Nucleus accumbens (tissue), 56 donors: ENCODE data around the gene PATJ.
"Not testable (repeated sequence)": the region's sequence is repeated elsewhere in the genome, so short reads cannot be mapped to it uniquely, and the experiment has no call there.

ENCODE experiments used
- DNase-seq, 56 donors: peaks; one replicate each; lab custom pipeline; 2025; lab: John Stamatoyannopoulos, UW

The PATJ gene

GRCh38 chr1:62138029-62138428 lies 395.7 kb downstream of the PATJ start:
- DNase-seq = no peak

GRCh38 chr1:62139410-62139809 lies 397.1 kb downstream of the PATJ start:
- DNase-seq = no peak

- DNase-seq = no peak
These were observed 398.4 kb downstream of the PATJ start for GRCh38 chr1:62140666-62141065.

DNA sequence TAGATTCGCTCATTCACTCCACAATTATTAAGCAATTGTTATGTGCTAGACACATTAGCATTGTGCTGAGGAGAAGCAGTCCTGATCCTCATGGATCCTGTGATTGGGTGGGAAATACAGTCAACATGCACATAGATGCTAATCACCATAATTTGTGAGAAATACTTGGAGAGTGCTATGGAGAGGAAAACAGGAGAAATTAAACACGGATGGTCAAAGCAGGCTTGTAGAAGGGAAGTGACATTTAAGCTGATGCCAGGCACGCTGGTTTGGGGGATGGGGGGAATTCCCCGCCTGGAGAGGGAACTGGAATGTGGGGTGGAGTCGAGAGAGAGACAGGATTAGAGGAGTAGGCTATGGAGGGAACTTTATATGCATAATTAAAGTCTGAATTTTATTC lies 400.2 kb downstream of the PATJ start:
- DNase-seq = no peak

DNA sequence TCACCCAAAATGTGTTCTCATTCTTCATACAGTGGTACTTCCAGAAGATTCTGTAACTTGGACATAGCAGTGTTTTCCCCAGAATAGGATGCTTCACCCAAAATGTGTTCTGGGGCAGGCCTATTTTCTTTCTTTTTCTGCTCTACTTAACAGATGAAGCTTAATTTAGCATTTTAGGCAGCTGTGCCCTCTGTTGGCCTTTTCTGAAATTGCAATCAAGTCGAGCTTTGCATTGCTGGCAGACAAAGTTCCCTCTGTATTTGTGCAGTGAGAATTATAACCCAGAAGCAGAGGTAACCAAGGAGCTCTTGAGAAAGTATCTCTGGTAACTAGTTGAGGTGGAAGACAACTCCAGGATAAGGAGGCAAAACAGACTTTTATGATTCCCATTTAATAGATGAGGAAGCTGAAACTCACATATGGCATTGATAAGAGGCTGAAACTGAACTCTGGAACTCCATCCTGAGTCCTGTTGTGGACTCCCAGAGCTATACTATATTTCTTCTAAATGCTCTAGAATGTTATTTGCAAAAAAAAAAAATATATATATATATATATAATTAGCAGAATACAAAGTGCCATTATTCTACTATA lies 402.1 kb downstream of the PATJ start:
- DNase-seq = peak in 36 of 56 donors; percentile 0 to 74 (median 18)

DNA sequence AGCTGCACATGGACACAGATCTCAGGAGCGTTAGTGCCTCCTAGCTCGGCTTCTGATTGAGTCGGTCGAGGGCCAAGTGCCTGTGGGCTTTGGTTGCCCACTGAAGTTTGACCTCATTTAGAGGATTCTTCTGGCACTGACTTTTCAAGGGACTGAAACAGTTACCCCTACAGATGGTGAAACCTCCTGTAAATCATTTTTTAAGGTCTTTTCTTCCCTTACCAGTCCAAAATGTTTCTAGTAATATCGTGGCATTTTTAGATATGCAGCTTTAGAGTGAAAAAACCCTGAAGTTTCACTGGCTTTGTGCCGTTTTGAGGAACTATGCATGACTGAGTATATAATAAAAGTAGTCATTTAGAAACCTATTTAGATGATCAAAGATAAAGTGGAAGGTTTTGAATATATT lies 417.7 kb downstream of the PATJ start:
- no peak for DNase-seq

- DNase-seq = no peak
These were observed 419.4 kb downstream of the PATJ start for GRCh38 chr1:62161711-62162110.

DNA sequence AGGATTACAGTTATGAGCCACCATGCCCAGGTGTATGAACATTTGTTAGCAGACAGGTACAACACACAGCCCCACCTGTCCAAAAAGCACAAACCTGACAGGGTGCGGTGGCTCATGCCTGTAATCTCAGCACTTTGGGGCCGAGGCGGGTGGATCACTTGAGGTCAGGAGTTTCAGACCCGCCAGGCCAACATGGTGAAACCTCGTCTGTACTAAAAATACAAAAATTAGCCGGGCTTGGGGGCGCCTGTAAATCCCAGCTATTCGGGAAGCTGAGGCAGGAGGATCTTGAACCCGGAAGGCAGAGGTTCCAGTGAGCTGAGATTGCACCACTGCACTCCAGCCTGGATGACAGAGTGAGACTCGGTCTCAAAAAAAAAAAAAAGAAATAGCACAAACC lies 428.1 kb downstream of the PATJ start:
- DNase-seq = not testable (repeated sequence)

DNA sequence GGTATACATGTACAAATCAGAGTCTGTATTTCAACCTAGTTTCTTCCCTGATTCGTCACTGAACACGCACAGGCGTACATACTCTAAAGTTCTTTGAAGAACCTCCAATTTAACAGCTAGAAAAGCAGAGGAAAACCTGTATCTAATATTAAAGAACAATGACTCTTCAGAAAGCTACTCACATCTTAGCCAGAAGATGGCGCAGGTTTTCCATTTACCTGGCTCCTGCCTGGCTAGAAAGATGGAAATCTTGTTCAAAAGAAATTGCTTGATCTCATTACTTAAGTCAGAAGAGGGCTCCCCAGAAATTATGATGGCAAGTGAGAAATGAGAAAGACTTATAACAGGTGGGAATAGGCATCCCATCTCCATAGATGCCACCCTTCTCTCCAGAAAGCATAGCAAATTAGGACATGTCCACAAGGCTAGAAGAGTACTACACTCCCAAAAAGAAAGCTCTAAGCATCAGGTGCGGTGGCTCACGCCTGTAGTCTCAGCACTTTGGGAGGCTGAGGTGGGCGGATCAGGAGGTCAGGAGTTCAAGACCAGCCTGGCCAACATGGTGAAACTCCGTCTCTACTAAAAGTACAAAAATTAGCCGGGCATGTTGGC lies 433.4 kb downstream of the PATJ start:
- peak in 32 of 56 donors; percentile 0 to 72 (median 14) for DNase-seq

DNA sequence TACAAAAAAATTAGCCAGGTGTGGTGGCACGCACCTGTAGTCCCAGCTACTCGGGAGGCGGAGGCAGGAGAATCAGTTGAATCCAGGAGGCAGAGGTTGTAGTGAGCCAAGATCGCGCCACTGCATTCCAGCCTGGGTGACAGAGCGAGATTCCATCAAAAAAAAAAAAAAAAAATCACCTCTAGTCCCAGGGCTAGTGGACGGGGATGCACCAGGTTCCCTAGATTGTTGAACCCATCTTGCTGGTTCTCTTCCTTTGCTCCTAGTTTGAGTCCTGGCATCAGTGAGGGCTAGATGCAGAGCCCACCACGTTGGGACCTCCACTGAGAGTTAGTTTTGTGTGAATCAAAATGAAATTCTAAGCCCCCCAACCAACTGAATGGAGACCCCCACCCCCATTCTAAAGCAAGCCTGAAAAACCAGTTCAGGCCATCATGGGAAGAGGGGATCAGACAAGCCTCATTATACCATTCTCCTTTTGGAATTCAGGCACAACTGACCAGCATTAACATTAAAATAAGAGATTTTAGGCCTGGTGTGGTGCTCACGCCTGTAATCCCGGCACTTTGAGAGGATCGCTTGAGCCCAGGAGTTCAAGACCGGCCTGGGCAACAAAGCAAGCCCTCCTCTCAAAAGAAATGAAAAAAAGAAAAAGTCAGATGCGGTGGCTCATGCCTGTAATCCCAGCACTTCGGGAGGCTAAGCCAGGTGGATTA lies 434.5 kb downstream of the PATJ start:
- DNase-seq = no peak

DNA sequence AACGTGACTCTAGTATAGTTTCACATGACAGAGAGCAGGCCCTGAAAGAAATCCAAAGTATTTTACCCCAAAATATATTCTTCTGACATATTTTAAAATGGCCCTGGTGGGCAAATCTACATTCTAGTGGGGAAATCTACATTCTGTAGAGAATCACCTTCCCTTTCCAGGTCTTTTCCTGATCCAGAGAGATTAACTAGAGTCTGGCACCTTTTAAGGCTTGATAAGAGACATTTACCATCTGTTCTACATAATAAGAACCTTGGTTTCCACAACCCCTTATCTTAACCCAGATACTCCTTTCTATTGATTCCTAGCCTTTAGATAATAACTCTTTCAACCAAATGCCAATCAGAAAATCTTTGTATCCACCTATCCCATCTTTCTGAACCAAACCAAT lies 435.3 kb downstream of the PATJ start:
- no peak for DNase-seq

DNA sequence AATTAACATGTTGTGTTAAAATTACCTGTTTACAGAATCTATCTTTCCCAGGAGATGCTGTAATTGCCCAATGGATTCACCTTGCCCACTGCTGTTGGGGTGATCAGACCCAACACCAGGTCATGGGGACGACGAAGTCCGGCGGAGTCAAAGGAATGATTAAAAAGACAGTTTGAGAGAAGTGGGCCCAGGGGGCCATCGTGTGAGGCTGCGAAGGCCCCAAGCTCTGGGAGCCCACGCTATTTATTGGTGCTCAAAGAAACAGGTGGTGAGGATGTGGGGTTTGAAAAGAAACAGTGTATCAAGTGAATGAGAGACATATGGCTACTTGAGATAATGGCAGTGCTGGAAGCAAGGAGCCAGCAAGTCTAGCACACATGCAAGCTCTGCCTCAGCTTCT lies 436.1 kb downstream of the PATJ start:
- DNase-seq = no peak

- DNase-seq = not testable (repeated sequence)
These were observed 437.8 kb downstream of the PATJ start for GRCh38 chr1:62180054-62180453.

DNA sequence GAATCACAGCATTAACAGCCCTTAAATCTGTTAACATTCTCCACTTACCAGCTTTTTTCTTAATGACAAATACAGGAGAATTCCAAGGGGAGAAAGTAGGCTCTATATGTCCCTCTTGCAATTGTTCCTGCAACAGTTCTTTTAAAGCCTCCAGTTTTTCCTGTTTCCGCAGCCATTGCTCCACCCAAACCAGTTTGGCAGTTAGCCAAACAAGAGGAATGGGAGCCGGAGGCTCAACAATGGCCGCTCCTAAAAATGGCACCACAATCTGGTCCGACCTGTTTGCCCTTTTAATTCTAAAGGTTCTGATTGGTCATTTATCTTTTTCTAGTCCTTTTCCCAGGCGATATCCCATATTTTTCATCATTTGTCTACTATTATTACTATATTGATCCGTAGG lies 438.4 kb downstream of the PATJ start:
- no peak for DNase-seq

DNA sequence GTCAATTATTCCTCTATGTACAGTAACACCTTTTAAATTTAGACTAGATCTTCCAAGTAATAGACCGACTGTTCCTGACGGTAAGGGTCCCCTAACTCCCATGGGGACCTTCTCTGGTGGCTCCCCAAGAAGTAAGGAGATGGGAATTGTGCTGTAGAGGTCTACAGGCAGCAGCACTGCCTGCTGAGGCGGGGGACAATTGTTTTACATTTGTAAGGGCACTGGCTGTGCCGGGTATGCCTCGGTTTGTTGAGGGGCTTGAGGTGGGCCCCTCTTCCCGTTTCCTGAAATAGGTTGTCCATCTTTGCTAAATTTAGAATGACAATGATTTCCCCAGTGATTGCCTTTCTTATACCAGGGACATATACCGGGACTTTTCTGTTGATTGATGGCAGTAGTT lies 439.3 kb downstream of the PATJ start:
- DNase-seq = no peak

- DNase-seq = not testable (repeated sequence)
These were observed 439.9 kb downstream of the PATJ start for GRCh38 chr1:62182157-62182556.

DNA sequence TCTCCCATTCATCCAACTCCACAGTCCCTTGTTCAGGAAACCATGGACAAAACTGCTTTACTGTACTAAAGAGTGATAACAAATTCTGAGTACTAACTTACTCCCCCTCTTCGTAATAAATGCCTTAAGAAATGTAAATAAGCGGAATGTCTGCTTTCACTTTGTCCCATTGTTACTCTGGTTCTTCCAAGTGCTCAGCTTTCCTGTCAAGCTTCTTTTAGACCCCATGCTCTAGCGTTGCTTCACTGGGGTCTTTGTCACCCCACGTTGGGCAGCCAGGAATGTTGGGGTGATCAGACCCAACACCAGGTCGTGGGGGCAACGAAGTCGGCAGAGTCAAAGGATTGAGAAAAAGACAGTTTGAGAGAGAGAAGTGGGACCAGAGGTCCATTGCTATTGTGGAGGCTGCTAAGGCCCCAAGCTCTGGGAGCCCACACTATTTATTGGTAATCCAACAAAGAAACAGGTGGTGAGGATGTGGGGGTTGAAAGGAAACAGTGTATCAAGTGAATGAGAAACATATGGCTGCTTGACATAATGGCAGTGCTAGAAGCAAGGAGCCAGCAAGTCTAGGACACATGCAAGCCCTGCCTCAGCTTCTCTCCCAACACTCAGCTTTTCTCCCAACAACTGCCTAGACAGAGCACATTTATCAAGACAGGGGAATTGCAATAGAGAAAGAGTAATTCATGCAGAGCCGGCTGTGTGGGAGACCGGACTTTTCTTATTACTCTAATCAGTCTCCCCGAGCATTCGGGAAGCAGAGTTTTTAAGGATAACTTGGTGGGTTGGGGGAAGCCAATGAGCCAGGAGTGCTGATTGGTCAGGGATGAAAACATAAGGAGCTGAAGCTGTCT lies 441.1 kb downstream of the PATJ start:
- DNase-seq = not testable (repeated sequence)

DNA sequence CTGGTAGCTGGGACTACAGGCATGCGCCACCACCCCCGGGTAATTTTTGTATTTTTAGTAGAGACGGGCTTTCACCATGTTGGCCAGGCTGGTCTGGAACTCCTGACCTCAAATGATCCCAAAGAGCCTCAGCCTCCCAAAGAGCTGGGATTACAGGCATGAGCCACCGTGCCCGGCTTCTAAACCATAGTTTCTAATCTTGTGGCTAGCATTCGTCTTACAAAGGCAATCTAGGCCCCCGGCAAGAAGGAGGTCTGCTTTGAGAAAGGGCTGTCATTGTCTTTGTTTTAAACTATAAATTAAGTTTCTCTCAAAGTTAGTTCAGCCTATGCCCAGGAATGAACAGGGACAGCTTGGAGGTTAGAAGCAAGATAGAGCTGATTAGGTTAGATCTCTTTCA lies 442.1 kb downstream of the PATJ start:
- DNase-seq = no peak

GRCh38 chr1:62185233-62185632 lies 443.0 kb downstream of the PATJ start:
- DNase-seq = not testable (repeated sequence)

GRCh38 chr1:62185677-62186076 lies 443.4 kb downstream of the PATJ start:
- DNase-seq = no peak

- no peak for DNase-seq
These were observed 445.3 kb downstream of the PATJ start for GRCh38 chr1:62187548-62187947.
